Lower lobe of right lung (tissue), 2 donors: Measurements from ENCODE around the gene CGNL1. TPM values are rescaled to one million over a fixed set of nuclear protein-coding genes. Genes with fewer than 3 reads are reported as not detected.

Source experiments
- ATAC-seq, 2 donors: fragments of 200-7000 bp; cut with Tn5 transposase; one replicate each; pipeline ENCODE4 v1.9.1; 2020 to 2022; ENCODE audit warnings: mild to moderate bottlenecking in 2 of 2, moderate library complexity in 2 of 2
- DNase-seq: peaks from one replicate; pipeline ENCODE4 v3.0.0-alpha.2; 2020
- H3K27ac ChIP-seq: fragments of 200-600 bp; one replicate; pipeline ENCODE4 v1.8.0; 2022
- H3K27me3 ChIP-seq: fragments of 200-600 bp; one replicate; pipeline ENCODE4 v1.8.0; 2022; ENCODE audit warnings: low read depth
- H3K36me3 ChIP-seq: fragments of 200-600 bp; one replicate; pipeline ENCODE4 v1.8.0; 2022; ENCODE audit warnings: mild to moderate bottlenecking
- H3K4me1 ChIP-seq: fragments of 200-600 bp; one replicate; pipeline ENCODE4 v1.8.0; 2022
- H3K4me3 ChIP-seq: fragments of 200-600 bp; one replicate; pipeline ENCODE4 v1.8.0; 2022; ENCODE audit warnings: mild to moderate bottlenecking
- H3K9me3 ChIP-seq: fragments of 200-600 bp; one replicate; pipeline ENCODE4 v1.8.0; 2022
- CTCF ChIP-seq: fragments of 200-600 bp; IDR thresholded peaks from one replicate; pipeline ENCODE4 v1.8.0; 2022; ENCODE audit warnings: antibody characterized with exemption, mild to moderate bottlenecking
- intact Hi-C: fragments of 100-400 bp; cut with DNase I; formaldehyde crosslinking; loops from one replicate; pipeline ENCODE4 v1.11.0; 2022
- total RNA-seq: library from RNA; stranded (reverse); fragmentation: NEBNext Ultra II Directional; extraction: Animal tissue kit (Norgen Biotek cat#: 25700); gene quantifications from one replicate; pipeline ENCODE4 v1.2.1, GENCODE V29; 2021
- donor health status: DM: no; HTN: yes; CAD: no; lungs with severe emphysema.

CGNL1 gene
- total RNA-seq, 1 donor from 2014 or later = 46.0 TPM

GRCh38 chr15:57522148-57522547, 145.8 kb downstream of the CGNL1 start:
- Histone ChIP-seq H3K27me3 (no peaks in the 10 kb centered on the region), H3K9me3 (no peaks in the 10 kb centered on the region), H3K4me1 (peaks cover 4% of the 10 kb centered on the region), H3K27ac (peak overlapping the region; percentile 27), H3K4me3 (no peak overlapping the region), H3K36me3 (peaks cover 15% of the 10 kb centered on the region)
- DNase-seq (no peak), ATAC-seq (peak; percentile 33 to 50)
- intact Hi-C loops = no loop called here
- no peak for TF ChIP-seq CTCF

- ATAC-seq (no peak), DNase-seq (no peak)
- Histone ChIP-seq H3K36me3 (peaks cover 22% of the 10 kb centered on the region), H3K4me3 (no peak overlapping the region), H3K9me3 (no peaks in the 10 kb centered on the region), H3K4me1 (no peaks in the 10 kb centered on the region), H3K27me3 (no peaks in the 10 kb centered on the region), H3K27ac (no peak overlapping the region)
- intact Hi-C loops = no loop called here
- no peak for TF ChIP-seq CTCF
These were observed 149.3 kb downstream of the CGNL1 start for GRCh38 chr15:57525581-57525980.

GRCh38 chr15:57526076-57526475, 149.8 kb downstream of the CGNL1 start:
- H3K36me3 ChIP-seq = peaks cover 26% of the 10 kb centered on the region
- no peak overlapping the region for H3K27ac ChIP-seq
- H3K4me1 ChIP-seq = no peaks in the 10 kb centered on the region
- H3K9me3 ChIP-seq = no peaks in the 10 kb centered on the region
- no peaks in the 10 kb centered on the region for H3K27me3 ChIP-seq
- TF ChIP-seq CTCF = no peak
- DNase-seq = no peak
- no peak for ATAC-seq
- H3K4me3 ChIP-seq = no peak overlapping the region
- intact Hi-C loops = no loop called here

GRCh38 chr15:57526615-57527014, 150.3 kb downstream of the CGNL1 start:
- no peak overlapping the region for H3K27ac ChIP-seq
- peaks cover 32% of the 10 kb centered on the region for H3K36me3 ChIP-seq
- no peak for ATAC-seq
- H3K4me1 ChIP-seq = no peaks in the 10 kb centered on the region
- no peak overlapping the region for H3K4me3 ChIP-seq
- intact Hi-C loops = no loop called here
- no peak for DNase-seq
- no peak for TF ChIP-seq CTCF
- no peaks in the 10 kb centered on the region for H3K9me3 ChIP-seq
- no peaks in the 10 kb centered on the region for H3K27me3 ChIP-seq

GRCh38 chr15:57527382-57528091, 151.2 kb downstream of the CGNL1 start:
- no peak overlapping the region for H3K27ac ChIP-seq
- H3K4me3 ChIP-seq = no peak overlapping the region
- peak; percentile 71 to 76 for ATAC-seq
- intact Hi-C loops = no loop called here
- H3K9me3 ChIP-seq = no peaks in the 10 kb centered on the region
- H3K27me3 ChIP-seq = no peaks in the 10 kb centered on the region
- DNase-seq = no peak
- peaks cover 40% of the 10 kb centered on the region for H3K36me3 ChIP-seq
- H3K4me1 ChIP-seq = no peaks in the 10 kb centered on the region
- peak; percentile 67 for TF ChIP-seq CTCF
